ENCODE measurements around the gene BAK1.

GRCh38 chr6:33566182-33567084, 13.6 kb downstream of the BAK1 start:
- no peak for TF ChIP-seq CTCF (conservative IDR thresholded peaks at IDR 0.05; ENCODE audit: low read depth, low read length)
- no peak for TF ChIP-seq EZH2 (IDR thresholded peaks at IDR 0.05; ENCODE audit: low read length, unreplicated experiment)

Data from PC-3 (cell line).